Brain microvascular endothelial cell (primary cell): Measurements from ENCODE around the gene SLC44A3.

Experiments
- DNase-seq: peaks from one replicate; pipeline ENCODE4 v3.0.0-alpha.2; 2020
- H3K27ac ChIP-seq: fragments of 250-450 bp; sonication (Bioruptor Pico); 2 replicates; pipeline ENCODE4 v1.5.1; 2020; ENCODE audit warnings: mild to moderate bottlenecking, moderate library complexity
- H3K27me3 ChIP-seq: fragments of 250-450 bp; sonication (Bioruptor Pico); replicated peaks from 2 replicates; pipeline ENCODE4 v1.5.1; 2020; ENCODE audit warnings: mild to moderate bottlenecking
- H3K36me3 ChIP-seq: fragments of 250-450 bp; sonication (Bioruptor Pico); replicated peaks from 2 replicates; pipeline ENCODE4 v1.5.1; 2020; ENCODE audit warnings: mild to moderate bottlenecking
- H3K4me3 ChIP-seq: 2 replicates; pipeline ENCODE4 v1.5.1; 2011; ENCODE audit warnings: low read depth, mild to moderate bottlenecking, control low read depth, low read length, moderate library complexity
- in situ Hi-C: cut with HindIII; loops from 2 replicates; pipeline ENCODE4 v1.10.0; 2017; ENCODE audit warnings: low sequenced_read_pairs, low pct_ligation_motif_present
- TF ChIP-seq, protein P1 (sequence below): IDR thresholded peaks from 2 replicates; pipeline ENCODE4 v1.5.1; 2011; ENCODE audit warnings: low read depth, mild to moderate bottlenecking, moderate library complexity, low read length, control low read depth, inconsistent platforms; ENCODE audit errors: missing control alignments

The SLC44A3 gene

DNA sequence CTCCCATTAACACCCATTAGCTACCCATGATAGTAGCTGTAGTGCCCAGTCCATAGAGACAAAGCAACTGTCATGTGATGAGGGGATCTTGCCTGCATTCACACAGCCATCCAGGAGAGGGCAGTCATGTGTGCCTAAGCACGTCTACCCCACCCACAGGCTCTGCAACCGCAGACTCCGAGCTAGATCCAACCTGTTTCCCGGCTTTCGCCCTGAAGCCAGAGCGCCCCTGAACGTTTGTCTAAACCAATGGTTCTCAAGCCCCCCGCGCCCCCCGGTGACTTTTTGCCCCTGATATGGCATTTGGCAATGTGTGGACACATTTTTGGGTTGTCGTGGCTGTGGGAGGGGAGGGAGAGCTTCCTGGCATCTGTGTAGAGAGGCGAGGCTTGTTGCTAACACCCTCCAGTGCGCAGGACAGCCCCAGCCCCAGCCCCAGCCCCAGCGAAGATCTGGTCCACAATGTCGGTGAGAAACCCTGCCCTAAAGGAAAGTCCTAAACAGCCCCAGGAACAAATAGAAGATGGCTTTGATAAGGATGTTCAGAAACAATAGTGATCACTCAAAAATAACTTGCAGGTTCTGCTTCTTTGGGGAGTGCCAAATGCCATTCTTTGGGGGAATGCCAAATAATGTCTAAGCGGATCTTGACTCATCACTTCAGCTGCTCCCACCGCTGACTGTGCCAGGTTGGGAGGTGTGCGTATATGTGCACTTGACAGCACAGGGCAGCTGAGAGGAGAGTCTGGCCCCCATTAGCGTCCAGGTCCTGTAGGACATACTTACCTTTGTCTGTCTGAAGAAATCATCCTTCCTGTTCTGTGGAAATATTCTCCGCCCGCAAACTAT is 34.5 kb downstream of the SLC44A3 start:
- TF ChIP-seq, protein P1, sequence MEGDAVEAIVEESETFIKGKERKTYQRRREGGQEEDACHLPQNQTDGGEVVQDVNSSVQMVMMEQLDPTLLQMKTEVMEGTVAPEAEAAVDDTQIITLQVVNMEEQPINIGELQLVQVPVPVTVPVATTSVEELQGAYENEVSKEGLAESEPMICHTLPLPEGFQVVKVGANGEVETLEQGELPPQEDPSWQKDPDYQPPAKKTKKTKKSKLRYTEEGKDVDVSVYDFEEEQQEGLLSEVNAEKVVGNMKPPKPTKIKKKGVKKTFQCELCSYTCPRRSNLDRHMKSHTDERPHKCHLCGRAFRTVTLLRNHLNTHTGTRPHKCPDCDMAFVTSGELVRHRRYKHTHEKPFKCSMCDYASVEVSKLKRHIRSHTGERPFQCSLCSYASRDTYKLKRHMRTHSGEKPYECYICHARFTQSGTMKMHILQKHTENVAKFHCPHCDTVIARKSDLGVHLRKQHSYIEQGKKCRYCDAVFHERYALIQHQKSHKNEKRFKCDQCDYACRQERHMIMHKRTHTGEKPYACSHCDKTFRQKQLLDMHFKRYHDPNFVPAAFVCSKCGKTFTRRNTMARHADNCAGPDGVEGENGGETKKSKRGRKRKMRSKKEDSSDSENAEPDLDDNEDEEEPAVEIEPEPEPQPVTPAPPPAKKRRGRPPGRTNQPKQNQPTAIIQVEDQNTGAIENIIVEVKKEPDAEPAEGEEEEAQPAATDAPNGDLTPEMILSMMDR: peak; percentile 96
- DNase-seq: peak; percentile 89
- in situ Hi-C loops: loop anchor here (25.0 kb wide), 1 partner anchor 183 kb away; no protein-coding TSS in a partner anchor
- Histone ChIP-seq H3K36me3 (no peaks in the 10 kb centered on the region), H3K27ac (peak overlapping the region; percentile 32), H3K27me3 (no peaks in the 10 kb centered on the region), H3K4me3 (peak overlapping the region; percentile 59)

DNA sequence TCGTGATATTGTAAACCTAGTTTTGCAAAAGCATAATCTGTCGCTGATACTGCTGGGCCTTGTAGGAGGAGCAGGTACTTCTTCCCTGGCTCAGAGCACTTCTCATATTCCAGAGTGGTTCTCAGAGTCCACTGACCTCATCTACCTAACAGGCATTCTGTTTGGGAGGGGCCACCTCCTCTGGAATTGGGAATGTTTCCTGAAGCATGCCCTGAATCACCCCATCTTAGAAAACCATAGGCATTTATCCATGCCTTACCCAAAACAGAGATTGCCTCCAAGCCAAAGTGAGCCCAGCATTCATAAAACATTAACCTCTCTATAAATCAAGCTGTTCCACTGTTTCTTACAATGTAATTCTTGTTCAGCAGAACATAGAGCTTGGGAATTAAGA is 35.1 kb downstream of the SLC44A3 start:
- no peak for DNase-seq
- in situ Hi-C loops: loop anchor here (25.0 kb wide), 1 partner anchor 182 kb away; no protein-coding TSS in a partner anchor
- TF ChIP-seq, protein P1: no peak
- no peaks in the 10 kb centered on the region for H3K27me3 ChIP-seq
- no peak overlapping the region for H3K4me3 ChIP-seq
- H3K36me3 ChIP-seq: no peaks in the 10 kb centered on the region
- H3K27ac ChIP-seq: no peak overlapping the region

DNA sequence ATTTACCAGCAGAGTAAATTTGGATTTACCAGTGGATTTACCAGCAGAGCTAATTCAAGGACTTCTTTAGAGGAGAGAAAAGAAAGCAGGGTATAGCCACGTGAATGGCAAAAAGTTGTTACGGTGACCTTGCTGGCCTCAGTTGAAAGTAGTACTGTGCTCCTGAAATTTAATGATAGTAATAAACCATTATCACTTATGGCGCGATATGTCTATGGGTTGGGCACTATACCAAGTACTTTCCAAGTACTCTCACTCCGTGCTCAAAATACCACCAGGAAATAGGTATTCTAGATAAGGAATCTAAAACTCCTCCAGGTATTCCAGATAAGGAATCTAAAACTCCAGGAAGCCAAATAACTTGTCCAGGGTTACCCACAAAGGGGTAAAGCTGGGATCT is 35.8 kb downstream of the SLC44A3 start:
- TF ChIP-seq, protein P1: no peak
- H3K27me3 ChIP-seq: no peaks in the 10 kb centered on the region
- H3K4me3 ChIP-seq: no peak overlapping the region
- no peak for DNase-seq
- H3K36me3 ChIP-seq: no peaks in the 10 kb centered on the region
- in situ Hi-C loops: loop anchor here (25.0 kb wide), 1 partner anchor 181 kb away; no protein-coding TSS in a partner anchor
- no peak overlapping the region for H3K27ac ChIP-seq

DNA sequence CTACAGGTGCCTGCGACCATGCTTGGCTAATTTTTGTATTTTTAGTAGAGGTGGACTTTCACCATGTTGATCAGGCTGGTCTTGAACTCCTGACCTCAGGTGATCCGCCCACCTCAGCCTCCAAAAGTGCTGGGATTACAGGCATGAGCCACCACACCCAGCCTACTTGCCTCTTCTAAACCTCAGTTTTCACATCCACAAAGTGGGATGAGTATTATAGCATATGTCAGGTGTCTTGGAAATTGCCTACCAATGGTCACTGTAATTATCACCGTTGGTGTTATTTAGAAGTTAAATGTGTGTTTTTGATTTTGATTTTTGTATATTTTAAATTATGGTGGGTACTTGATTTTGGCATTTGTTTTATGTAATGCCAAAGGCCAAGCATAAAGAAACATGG is 36.7 kb downstream of the SLC44A3 start:
- Histone ChIP-seq H3K4me3 (no peak overlapping the region), H3K27ac (no peak overlapping the region), H3K36me3 (no peaks in the 10 kb centered on the region), H3K27me3 (no peaks in the 10 kb centered on the region)
- TF ChIP-seq, protein P1: no peak
- DNase-seq: no peak
- in situ Hi-C loops: loop anchor here (25.0 kb wide), 1 partner anchor 180 kb away; no protein-coding TSS in a partner anchor

DNA sequence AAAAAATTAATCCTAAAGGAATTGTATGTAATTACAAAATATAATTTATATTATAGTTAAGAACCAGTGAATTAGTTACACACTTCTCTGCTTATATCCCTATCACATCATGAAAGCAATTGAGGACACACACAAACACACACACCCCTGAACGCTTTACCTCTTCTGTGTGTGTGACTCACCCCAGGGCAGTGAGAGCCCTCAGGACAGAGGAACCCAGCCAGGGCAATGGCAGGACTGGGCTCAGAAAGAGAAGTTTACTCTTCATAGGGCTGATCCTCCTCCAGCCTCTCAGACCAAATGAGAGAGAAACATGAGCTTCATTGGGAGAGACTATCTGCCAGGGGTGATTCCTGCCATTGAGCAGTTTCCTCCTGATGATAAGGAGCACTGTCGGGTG is 38.1 kb downstream of the SLC44A3 start:
- DNase-seq: no peak
- in situ Hi-C loops: loop anchor here (25.0 kb wide), 1 partner anchor 179 kb away; no protein-coding TSS in a partner anchor
- no peak overlapping the region for H3K27ac ChIP-seq
- no peaks in the 10 kb centered on the region for H3K36me3 ChIP-seq
- no peaks in the 10 kb centered on the region for H3K27me3 ChIP-seq
- TF ChIP-seq, protein P1: no peak
- no peak overlapping the region for H3K4me3 ChIP-seq

DNA sequence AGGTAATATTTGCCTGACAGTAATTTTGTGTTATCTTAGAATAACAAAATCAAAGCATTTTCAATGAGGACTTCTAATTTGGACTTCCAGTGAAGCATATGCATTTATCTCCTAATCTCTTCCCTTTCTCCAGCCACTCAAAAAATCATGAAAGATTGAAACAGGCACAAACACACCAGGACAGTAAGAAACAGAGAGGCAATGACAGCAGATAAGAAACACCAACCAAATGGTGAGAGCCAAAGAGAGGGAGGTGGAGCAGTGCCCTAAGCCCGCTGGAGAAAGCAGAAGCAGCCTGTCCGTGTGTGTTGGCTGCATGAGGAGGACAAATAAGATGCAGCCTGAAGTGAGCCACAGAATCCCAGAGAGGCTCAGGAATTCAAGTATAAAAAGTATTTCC is 39.0 kb downstream of the SLC44A3 start:
- no peak overlapping the region for H3K4me3 ChIP-seq
- TF ChIP-seq, protein P1: no peak
- DNase-seq: no peak
- in situ Hi-C loops: loop anchor here (25.0 kb wide), 1 partner anchor 178 kb away; no protein-coding TSS in a partner anchor
- no peaks in the 10 kb centered on the region for H3K27me3 ChIP-seq
- H3K27ac ChIP-seq: no peak overlapping the region
- no peaks in the 10 kb centered on the region for H3K36me3 ChIP-seq
